DMS 273 treated with DMSO at 0.1 percent for 48 hours (cell line): Measurements from ENCODE around the gene SAMHD1.
A peak's percentile ranks its signal among the peaks of the same experiment; 100 is the strongest.
"Not testable (repeated sequence)": the region's sequence is repeated elsewhere in the genome, so short reads cannot be mapped to it uniquely, and the experiment has no call there.

Experiments
- DNase-seq: peaks from one replicate; lab custom pipeline; 2025; lab: John Stamatoyannopoulos, UW

Gene SAMHD1

GRCh38 chr20:36956016-36956415 is 4.5 kb upstream of the SAMHD1 start:
- no peak for DNase-seq

- no peak for DNase-seq
Observed at GRCh38 chr20:36951979-36952738, 651 bp upstream of the SAMHD1 start.

- DNase-seq, result no peak
Observed at GRCh38 chr20:36950414-36951197, 902 bp downstream of the SAMHD1 start.

GRCh38 chr20:36941401-36941835 is 10.1 kb downstream of the SAMHD1 start:
- DNase-seq, result no peak

- DNase-seq, result no peak
Observed at GRCh38 chr20:36937402-36937770, 14.1 kb downstream of the SAMHD1 start.

GRCh38 chr20:36936761-36937401 is 14.6 kb downstream of the SAMHD1 start:
- DNase-seq, result not testable (repeated sequence)

GRCh38 chr20:36936341-36936740 is 15.2 kb downstream of the SAMHD1 start:
- no peak for DNase-seq

GRCh38 chr20:36933571-36933970 is 17.9 kb downstream of the SAMHD1 start:
- not testable (repeated sequence) for DNase-seq

GRCh38 chr20:36932476-36933426 is 18.8 kb downstream of the SAMHD1 start:
- no peak for DNase-seq

GRCh38 chr20:36932067-36932466 is 19.4 kb downstream of the SAMHD1 start:
- not testable (repeated sequence) for DNase-seq

GRCh38 chr20:36929691-36930090 is 21.8 kb downstream of the SAMHD1 start:
- DNase-seq, result no peak

- DNase-seq, result no peak
Observed at GRCh38 chr20:36929290-36929689, 22.2 kb downstream of the SAMHD1 start.

GRCh38 chr20:36927704-36928103 is 23.8 kb downstream of the SAMHD1 start:
- no peak for DNase-seq

GRCh38 chr20:36926653-36927200 is 24.8 kb downstream of the SAMHD1 start:
- no peak for DNase-seq

- DNase-seq, result no peak
Observed at GRCh38 chr20:36925234-36925633, 26.3 kb downstream of the SAMHD1 start.

GRCh38 chr20:36924167-36925045 is 27.1 kb downstream of the SAMHD1 start:
- no peak for DNase-seq

GRCh38 chr20:36920334-36920730 is 31.2 kb downstream of the SAMHD1 start:
- no peak for DNase-seq

- DNase-seq, result peak; percentile 7
Observed at GRCh38 chr20:36919715-36920333, 31.7 kb downstream of the SAMHD1 start.

GRCh38 chr20:36917943-36918342 is 33.6 kb downstream of the SAMHD1 start:
- no peak for DNase-seq

GRCh38 chr20:36917240-36917639 is 34.3 kb downstream of the SAMHD1 start:
- DNase-seq, result no peak
